Right ventricle myocardium inferior (tissue), 1 donor: ENCODE data around the gene PYGM. TPM values are rescaled to one million over a fixed set of nuclear protein-coding genes. Genes with fewer than 3 reads are reported as not detected.

Source experiments
- ATAC-seq: fragments of 200-7000 bp; cut with Tn5 transposase; one replicate; pipeline ENCODE4 v1.9.1; 2020; ENCODE audit warnings: mild to moderate bottlenecking, moderate library complexity
- DNase-seq: peaks from one replicate; pipeline ENCODE4 v3.0.0; 2021; ENCODE audit errors: missing footprints
- intact Hi-C: fragments of 100-400 bp; cut with DNase I; formaldehyde crosslinking; loops from one replicate; pipeline ENCODE4 v1.11.0; 2022
- total RNA-seq: library from RNA; stranded (reverse); fragmentation: NEBNext Ultra II Directional; extraction: Animal tissue kit (Norgen Biotek cat#: 25700); gene quantifications from one replicate; pipeline ENCODE4 v1.2.1, GENCODE V29; 2021
- donor health status: DM: no; HTN: yes; CAD: no; lungs with severe emphysema.

The PYGM gene
- total RNA-seq, 1 donor from 2014 or later, result 179 TPM

GRCh38 chr11:64724863-64725532, 34.8 kb downstream of the PYGM start:
- intact Hi-C loops, result loop anchor here (10.0 kb wide), 1 partner anchor 280 kb away; no protein-coding TSS in a partner anchor
- DNase-seq (no peak), ATAC-seq (no peak)

DNA sequence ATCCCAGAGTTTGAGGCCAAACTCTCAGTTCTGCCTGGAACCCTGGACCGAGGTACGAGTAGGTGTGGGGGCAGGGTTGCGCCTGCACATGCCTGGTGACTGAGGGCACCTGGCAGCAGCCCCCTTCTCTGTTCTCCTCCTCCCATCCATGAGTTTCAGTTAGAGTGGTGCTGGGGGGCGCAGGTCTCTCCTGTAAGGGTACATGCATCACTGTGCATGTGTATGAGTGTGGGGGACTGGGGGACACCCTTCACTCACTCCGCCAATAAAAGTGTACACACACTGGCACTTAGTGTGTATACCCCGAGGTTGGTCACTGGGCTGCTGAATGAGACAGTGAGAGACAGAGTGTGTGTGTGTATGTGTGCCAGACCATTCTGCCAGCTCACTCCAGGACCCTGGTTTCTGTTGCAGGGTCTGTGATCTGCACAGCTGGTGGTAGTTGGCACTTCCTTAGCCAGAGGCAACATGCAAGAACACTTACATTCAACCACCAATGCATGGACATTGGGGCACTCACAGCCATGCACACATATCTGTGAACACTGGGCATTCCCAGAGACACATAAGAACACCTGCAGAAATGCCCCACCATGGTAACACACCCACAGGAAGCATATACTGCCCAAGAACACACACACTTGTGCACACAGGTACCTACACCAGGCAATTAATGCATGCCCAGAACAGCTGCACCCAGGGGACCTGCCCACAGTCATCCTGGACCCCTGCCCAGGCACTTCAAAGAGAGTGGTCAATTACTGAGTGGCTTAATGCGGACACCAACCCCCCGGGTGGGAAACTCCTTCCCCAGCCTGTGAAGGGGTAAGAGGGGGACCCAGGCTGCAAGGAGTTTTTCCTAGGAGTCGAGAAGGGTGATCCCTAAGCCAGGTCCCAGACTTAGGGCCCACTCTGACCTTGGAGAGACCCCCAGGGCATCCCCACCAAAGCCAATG, 35.6 kb downstream of the PYGM start:
- DNase-seq (no peak), ATAC-seq (no peak)
- intact Hi-C loops, result loop anchor here (1.0 to 10.0 kb wide), 2 partner anchors 36 to 279 kb away; no protein-coding TSS in a partner anchor

DNA sequence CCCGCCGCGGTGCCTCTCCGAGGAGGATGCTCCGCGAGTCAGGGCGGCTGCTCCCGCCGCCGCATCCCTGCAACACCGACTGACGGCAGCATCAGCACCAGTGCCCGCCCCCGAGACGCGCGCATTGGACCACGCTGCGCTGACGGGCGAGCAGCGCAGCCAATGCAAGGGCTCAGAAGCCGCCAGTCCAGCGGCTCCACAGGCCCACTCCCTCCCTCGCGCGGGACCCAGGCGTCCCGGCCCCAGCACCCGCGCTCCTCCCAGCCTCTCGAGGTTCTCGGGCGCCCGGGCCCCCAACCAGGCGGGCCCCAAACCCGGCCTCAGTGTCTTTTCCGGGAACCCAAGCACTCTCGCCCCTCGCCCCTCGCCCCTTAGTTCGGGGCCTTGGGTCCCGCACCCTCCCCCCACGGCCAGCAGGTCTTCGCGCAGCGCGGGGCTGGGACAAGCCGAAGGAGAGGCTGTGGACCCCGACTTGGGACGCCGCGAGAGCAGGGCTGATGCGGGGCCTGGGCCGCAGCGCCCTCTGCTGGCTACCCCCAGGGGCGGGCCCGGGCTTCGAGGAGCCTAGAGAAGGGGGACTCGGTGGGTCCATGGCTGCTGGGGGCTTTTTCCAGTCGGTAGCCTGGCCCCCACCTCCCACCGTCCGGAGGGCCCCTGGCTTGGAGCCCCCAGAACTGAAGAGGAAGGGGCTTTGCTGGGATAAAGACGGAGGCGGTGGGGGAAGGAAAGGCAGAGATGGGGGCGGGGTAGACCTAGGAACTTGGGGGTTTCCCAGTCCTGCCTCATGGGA, 36.5 kb downstream of the PYGM start, which contains the start of gene NRXN2:
Gene NRXN2, minus strand, starts transcription at position 81 of the 790 bp plus-strand sequence. CDS start 9,498 bp downstream, outside the sequence.
- DNase-seq (peak; percentile 92), ATAC-seq (peak; percentile 97)
- intact Hi-C loops, result loop anchor here (1.0 to 10.0 kb wide), 2 partner anchors 35 to 279 kb away; no protein-coding TSS in a partner anchor

DNA sequence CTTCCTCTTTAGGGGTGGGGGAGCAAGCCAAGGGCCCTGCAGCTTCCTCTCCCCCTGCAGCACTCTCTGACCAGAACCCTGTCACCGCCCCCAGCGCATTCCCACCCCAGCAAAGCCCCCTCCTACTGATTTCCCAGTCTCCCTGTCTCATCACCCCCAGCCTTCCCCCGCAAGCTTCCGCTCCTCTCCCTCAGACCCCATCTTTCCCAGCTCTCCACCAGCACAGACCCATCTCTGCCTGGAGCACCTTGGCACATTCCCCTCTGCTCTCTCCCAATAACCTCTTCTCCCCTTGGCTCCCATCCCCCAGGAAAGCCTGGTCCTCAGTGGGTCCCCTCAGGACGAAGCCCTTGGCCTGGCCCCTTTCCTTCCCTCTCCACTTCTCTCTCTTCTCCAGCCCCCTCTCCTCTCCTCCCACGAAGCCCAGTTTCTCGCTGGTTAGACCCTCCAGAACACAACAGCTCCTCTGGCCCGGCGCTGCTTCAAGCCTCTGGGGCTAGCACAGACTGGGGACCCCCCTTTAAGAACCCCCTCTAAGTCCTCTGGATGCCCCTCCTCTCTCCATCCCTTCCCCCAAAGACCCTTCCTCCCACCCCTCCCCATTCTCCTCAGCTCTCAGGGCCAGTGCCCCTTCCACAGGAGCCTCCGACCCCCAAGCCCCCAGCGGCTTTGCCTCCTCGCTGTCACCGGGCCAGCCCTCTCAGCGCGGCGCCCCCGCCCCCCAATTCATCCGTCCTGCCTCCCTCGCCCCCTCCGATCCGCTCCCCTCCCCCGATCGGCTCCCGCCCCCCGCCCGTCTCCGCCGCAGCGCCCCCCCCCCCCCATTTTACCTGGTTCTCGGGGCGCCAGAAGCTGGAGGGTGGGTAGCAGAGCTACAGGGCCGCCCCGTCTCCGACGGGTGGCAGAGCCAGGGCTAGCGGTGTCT, 37.4 kb downstream of the PYGM start:
- ATAC-seq (no peak), DNase-seq (no peak)
- intact Hi-C loops, result loop anchor here (1.0 to 10.0 kb wide), 2 partner anchors 34 to 278 kb away; no protein-coding TSS in a partner anchor

GRCh38 chr11:64721359-64721699, 38.4 kb downstream of the PYGM start:
- ATAC-seq (no peak), DNase-seq (no peak)
- intact Hi-C loops, result loop anchor here (10.0 kb wide), 1 partner anchor 277 kb away; no protein-coding TSS in a partner anchor

- ATAC-seq (no peak), DNase-seq (no peak)
- intact Hi-C loops, result loop anchor here (10.0 kb wide), 1 partner anchor 276 kb away; no protein-coding TSS in a partner anchor
These were observed 39.0 kb downstream of the PYGM start for GRCh38 chr11:64720640-64721358.

GRCh38 chr11:64720167-64720566, 39.6 kb downstream of the PYGM start:
- DNase-seq (no peak), ATAC-seq (no peak)
- intact Hi-C loops, result loop anchor here (10.0 kb wide), 1 partner anchor 275 kb away; no protein-coding TSS in a partner anchor

- intact Hi-C loops, result no loop called here
- no peak for ATAC-seq
- no peak for DNase-seq
These were observed 40.4 kb downstream of the PYGM start for GRCh38 chr11:64719406-64719805.

DNA sequence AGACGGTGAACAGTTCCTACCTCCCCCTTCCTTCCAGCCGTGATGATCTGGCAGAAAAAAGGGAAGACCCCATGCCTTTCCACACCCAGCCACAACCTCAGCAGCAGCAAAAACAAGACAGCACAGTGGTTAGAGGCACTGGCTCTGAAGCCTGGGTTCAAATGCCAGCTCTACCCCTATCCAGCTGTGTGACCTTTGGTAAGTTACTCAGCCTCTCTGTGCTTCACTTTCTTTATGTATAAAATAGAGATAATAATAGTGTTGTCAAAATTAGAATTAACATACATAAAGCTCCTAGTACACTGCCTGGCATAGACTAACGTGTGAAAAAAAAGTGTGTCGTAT, 41.0 kb downstream of the PYGM start:
- ATAC-seq (no peak), DNase-seq (no peak)
- intact Hi-C loops, result no loop called here

- ATAC-seq (no peak), DNase-seq (no peak)
- intact Hi-C loops, result no loop called here
These were observed 41.5 kb downstream of the PYGM start for GRCh38 chr11:64718084-64718779.

DNA sequence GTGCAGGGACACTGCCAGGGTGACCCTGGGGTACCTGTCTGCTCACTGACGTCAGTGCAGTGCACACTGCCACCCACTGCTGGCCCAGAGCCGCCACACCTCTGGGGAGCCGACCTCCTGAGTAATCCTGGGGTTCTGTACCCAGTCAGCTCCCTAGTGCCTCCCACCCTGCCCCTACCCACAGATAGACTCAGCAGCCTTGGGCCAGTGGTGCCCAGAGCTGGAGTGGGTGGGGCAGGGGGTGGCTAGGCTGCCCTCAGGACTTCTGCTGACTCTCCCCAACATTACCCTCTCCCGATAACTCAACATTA, 42.6 kb downstream of the PYGM start:
- ATAC-seq (no peak), DNase-seq (no peak)
- intact Hi-C loops, result no loop called here

GRCh38 chr11:64716473-64717267, 43.1 kb downstream of the PYGM start:
- ATAC-seq (no peak), DNase-seq (no peak)
- intact Hi-C loops, result no loop called here

GRCh38 chr11:64715756-64716472, 43.9 kb downstream of the PYGM start:
- DNase-seq (no peak), ATAC-seq (no peak)
- intact Hi-C loops, result no loop called here

DNA sequence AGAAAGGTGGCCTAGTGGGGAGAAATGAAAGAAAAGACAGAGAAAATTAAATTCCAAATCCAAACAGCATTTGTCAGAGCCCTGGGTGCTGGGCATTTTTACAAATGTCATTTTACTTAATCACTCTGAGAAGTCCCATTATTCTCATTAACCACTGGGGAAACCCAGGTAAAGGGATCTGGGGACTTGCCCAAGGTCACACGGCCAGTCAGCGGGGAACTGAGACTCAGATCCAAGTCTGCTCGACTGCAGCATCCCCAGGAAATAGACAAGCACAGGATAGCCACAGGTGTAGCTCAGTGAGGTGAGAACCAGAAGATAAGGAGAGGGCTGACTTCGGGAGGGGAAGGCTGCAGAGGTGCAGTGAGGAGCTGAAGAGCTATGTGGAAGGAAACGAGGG, 44.7 kb downstream of the PYGM start:
- intact Hi-C loops, result no loop called here
- no peak for DNase-seq
- ATAC-seq, result no peak

- DNase-seq, result no peak
- intact Hi-C loops, result no loop called here
- ATAC-seq, result no peak
These were observed 45.1 kb downstream of the PYGM start for GRCh38 chr11:64714666-64715065.
